HG03439 (cell line): ENCODE data around the gene DHX8.
"Not testable (repeated sequence)": the region's sequence is repeated elsewhere in the genome, so short reads cannot be mapped to it uniquely, and the experiment has no call there.

Source experiments
- ATAC-seq: cut with Tn5 transposase; IDR thresholded peaks from one replicate; pipeline ENCODE4 v1.9.1; 2021; ENCODE audit warnings: mild to moderate bottlenecking, moderate library complexity; ENCODE audit not compliant: unreplicated experiment

Gene DHX8

GRCh38 chr17:43459878-43460277, 23.9 kb upstream of the DHX8 start:
- not testable (repeated sequence) for ATAC-seq

GRCh38 chr17:43461185-43461584, 22.6 kb upstream of the DHX8 start:
- ATAC-seq, result no peak

GRCh38 chr17:43462569-43462968, 21.2 kb upstream of the DHX8 start:
- not testable (repeated sequence) for ATAC-seq

GRCh38 chr17:43463241-43463640, 20.5 kb upstream of the DHX8 start:
- no peak for ATAC-seq

GRCh38 chr17:43464046-43464445, 19.7 kb upstream of the DHX8 start:
- no peak for ATAC-seq

GRCh38 chr17:43465049-43465448, 18.7 kb upstream of the DHX8 start:
- ATAC-seq, result no peak

GRCh38 chr17:43467981-43468581, 15.7 kb upstream of the DHX8 start:
- ATAC-seq, result no peak

- no peak for ATAC-seq
Observed at GRCh38 chr17:43468691-43469139, 15.1 kb upstream of the DHX8 start.

GRCh38 chr17:43469145-43469544, 14.6 kb upstream of the DHX8 start:
- no peak for ATAC-seq

- no peak for ATAC-seq
Observed at GRCh38 chr17:43471585-43472160, 12.1 kb upstream of the DHX8 start.

- no peak for ATAC-seq
Observed at GRCh38 chr17:43475494-43476089, 8.2 kb upstream of the DHX8 start.

- ATAC-seq, result not testable (repeated sequence)
Observed at GRCh38 chr17:43476306-43476705, 7.5 kb upstream of the DHX8 start.

GRCh38 chr17:43477832-43478634, 5.7 kb upstream of the DHX8 start:
- ATAC-seq, result no peak

- ATAC-seq, result no peak
Observed at GRCh38 chr17:43479948-43480347, 3.8 kb upstream of the DHX8 start.

- ATAC-seq, result no peak
Observed at GRCh38 chr17:43482103-43483012, 1.4 kb upstream of the DHX8 start.

GRCh38 chr17:43490621-43491020, 6.8 kb downstream of the DHX8 start:
- no peak for ATAC-seq

GRCh38 chr17:43509440-43509839, 25.7 kb downstream of the DHX8 start:
- not testable (repeated sequence) for ATAC-seq

GRCh38 chr17:43511199-43511598, 27.4 kb downstream of the DHX8 start:
- not testable (repeated sequence) for ATAC-seq

GRCh38 chr17:43515656-43516055, 31.9 kb downstream of the DHX8 start:
- ATAC-seq, result no peak

GRCh38 chr17:43517161-43517560, 33.4 kb downstream of the DHX8 start:
- peak; percentile 30 for ATAC-seq
